ENCODE results near the gene FNBP1. TPM values are rescaled to one million over a fixed set of nuclear protein-coding genes. Genes with fewer than 3 reads are reported as not detected.
A peak's percentile ranks its signal among the peaks of the same experiment; 100 is the strongest.

FNBP1 gene
- total RNA-seq, 3 donors from 2014 or later, result 40.9 to 176 (median 42.0) TPM

DNA sequence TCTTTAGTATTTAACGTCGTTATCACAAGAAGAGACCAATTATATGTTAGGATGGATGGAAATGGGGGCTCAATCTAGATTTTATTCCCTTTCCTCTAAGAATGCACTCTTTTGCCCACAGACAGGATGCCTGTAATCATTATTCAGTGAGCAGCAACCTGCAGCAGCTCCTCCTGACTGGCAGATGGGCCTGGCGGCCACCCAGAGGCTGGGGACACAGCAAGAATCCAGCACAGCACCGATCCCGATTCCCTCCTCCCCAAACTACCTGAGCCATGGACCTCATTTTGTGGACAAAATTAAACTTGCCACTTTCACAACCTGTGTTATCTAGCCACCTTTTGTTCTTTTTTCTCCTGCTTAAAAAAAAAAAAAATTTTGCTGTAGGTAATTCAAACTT lies 106.8 kb downstream of the FNBP1 start:
- no peak for ATAC-seq
- Histone ChIP-seq H3K9me3 (no peaks in the 10 kb centered on the region), H3K4me1 (ENCODE audit: low read depth) (peaks cover 20% of the 10 kb centered on the region), H3K36me3 (ENCODE audit: low read depth) (no peaks in the 10 kb centered on the region), H3K4me3 (no peak overlapping the region)
- no peak for DNase-seq
- TF ChIP-seq CTCF (IDR thresholded peaks at IDR 0.05), result no peak
- intact Hi-C loops (cut with DNase I, micrococcal nuclease), result no loop called here

DNA sequence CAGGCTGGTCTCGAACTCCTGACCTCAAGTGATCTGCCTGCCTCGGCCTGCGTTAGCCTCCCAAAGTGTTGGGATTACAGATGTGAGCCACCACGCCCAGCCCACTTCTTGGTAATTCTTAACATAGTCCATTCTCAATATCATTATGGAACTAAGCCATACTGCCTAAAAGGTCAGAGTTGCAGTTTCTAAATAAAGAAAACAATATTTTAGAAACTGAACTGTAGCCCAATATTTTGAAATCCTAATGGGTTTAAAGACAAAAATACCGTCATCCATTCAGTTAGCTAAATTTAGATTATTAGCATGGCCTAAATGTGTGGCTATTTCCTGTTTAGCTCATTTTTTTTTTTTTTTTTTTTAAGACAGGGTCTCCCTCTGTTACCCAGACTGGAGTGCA lies 108.2 kb downstream of the FNBP1 start:
- DNase-seq (no peak), ATAC-seq (no peak)
- TF ChIP-seq CTCF (IDR thresholded peaks at IDR 0.05), result no peak
- H3K36me3 ChIP-seq (ENCODE audit: low read depth), result no peaks in the 10 kb centered on the region
- H3K9me3 ChIP-seq, result no peaks in the 10 kb centered on the region
- peaks cover 20% of the 10 kb centered on the region for H3K4me1 ChIP-seq (ENCODE audit: low read depth)
- intact Hi-C loops (cut with DNase I, micrococcal nuclease), result no loop called here
- H3K4me3 ChIP-seq, result no peak overlapping the region

DNA sequence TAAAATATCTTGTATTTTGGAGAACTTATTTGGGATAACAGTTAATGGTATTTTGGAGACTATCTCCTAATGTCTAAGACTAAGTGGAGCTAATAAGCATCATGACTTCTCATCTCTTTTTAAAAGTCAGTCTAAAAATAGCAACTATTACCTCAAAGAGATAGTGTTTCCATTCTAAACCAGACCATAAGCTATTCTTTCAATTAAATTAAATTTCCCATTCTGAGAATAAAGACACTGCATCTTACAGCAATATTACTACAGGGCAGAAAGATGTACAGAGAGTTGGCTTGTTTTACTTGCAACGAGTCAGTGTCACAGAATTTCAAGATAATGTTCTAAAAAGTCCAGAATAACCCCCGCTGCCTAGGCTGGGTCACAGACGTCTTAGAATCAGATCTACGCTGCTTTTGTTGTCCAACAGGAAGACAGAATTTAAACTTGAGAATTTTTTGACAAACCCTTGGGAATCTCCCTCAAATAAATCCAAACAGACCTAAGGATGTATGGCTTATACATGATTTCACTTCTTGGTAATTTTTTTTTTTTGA lies 108.9 kb downstream of the FNBP1 start:
- DNase-seq (no peak), ATAC-seq (no peak)
- peaks cover 20% of the 10 kb centered on the region for H3K4me1 ChIP-seq (ENCODE audit: low read depth)
- intact Hi-C loops (cut with DNase I, micrococcal nuclease), result no loop called here
- no peaks in the 10 kb centered on the region for H3K9me3 ChIP-seq
- H3K36me3 ChIP-seq (ENCODE audit: low read depth), result no peaks in the 10 kb centered on the region
- TF ChIP-seq CTCF (IDR thresholded peaks at IDR 0.05), result no peak
- no peak overlapping the region for H3K4me3 ChIP-seq

- no peak for ATAC-seq
- intact Hi-C loops (cut with DNase I, micrococcal nuclease), result no loop called here
- Histone ChIP-seq H3K36me3 (ENCODE audit: low read depth) (no peaks in the 10 kb centered on the region), H3K9me3 (no peaks in the 10 kb centered on the region), H3K4me3 (no peak overlapping the region), H3K4me1 (ENCODE audit: low read depth) (peaks cover 20% of the 10 kb centered on the region)
- TF ChIP-seq CTCF (IDR thresholded peaks at IDR 0.05), result no peak
- no peak for DNase-seq
Measured at GRCh38 chr9:129933185-129934040, 109.6 kb downstream of the FNBP1 start.

GRCh38 chr9:129932303-129933151 lies 110.5 kb downstream of the FNBP1 start:
- no peak for ATAC-seq
- H3K9me3 ChIP-seq, result no peaks in the 10 kb centered on the region
- TF ChIP-seq CTCF (IDR thresholded peaks at IDR 0.05), result no peak
- H3K36me3 ChIP-seq (ENCODE audit: low read depth), result no peaks in the 10 kb centered on the region
- peak in 1 of 3 donors; percentile 23 for DNase-seq
- peaks cover 20% of the 10 kb centered on the region for H3K4me1 ChIP-seq (ENCODE audit: low read depth)
- H3K4me3 ChIP-seq, result no peak overlapping the region
- intact Hi-C loops (cut with DNase I, micrococcal nuclease), result no loop called here
